ENCODE measurements around the gene IFNGR2. TPM values are rescaled to one million over a fixed set of nuclear protein-coding genes. Genes with fewer than 3 reads are reported as not detected.
A peak's percentile ranks its signal among the peaks of the same experiment; 100 is the strongest.

Gene IFNGR2
- total and polyA plus RNA-seq, 7 donors = 11.7 to 42.9 (median 24.7) TPM

DNA sequence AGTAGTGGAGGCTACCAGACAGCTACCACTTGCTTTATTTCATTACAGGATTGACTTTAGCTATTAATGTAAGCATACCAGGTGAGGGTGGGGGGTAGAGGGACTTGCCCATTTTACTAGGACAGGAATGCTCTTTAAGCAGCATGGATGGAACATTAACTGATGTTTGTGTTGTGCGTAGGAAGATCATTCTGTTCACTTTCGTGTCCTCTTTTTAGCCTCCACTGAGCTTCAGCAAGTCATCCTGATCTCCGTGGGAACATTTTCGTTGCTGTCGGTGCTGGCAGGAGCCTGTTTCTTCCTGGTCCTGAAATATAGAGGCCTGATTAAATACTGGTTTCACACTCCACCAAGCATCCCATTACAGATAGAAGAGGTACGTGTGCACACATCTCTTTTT lies 29.3 kb downstream of the IFNGR2 start:
- peaks cover 5 to 97% of the 10 kb centered on the region in 2 donors for H3K36me3 ChIP-seq (ENCODE audit: insufficient read depth in 1 of 2, low read depth in 1 of 2)
- ATAC-seq = no peak

GRCh38 chr21:33433001-33433400 lies 29.8 kb downstream of the IFNGR2 start:
- no peak overlapping the region for H3K4me3 ChIP-seq
- DNase-seq (no peak), ATAC-seq (no peak)
- no peak overlapping the region for H3K27ac ChIP-seq
- peaks cover 5 to 97% of the 10 kb centered on the region in 2 donors for H3K36me3 ChIP-seq (ENCODE audit: insufficient read depth in 1 of 2, low read depth in 1 of 2)
- WGBS, 3 donors = 92 to 93% (median 93%) methylated on average over 8 of the region's 8 CpGs
- peaks cover 12% of the 10 kb centered on the region for H3K4me1 ChIP-seq
- TF ChIP-seq, protein P1, sequence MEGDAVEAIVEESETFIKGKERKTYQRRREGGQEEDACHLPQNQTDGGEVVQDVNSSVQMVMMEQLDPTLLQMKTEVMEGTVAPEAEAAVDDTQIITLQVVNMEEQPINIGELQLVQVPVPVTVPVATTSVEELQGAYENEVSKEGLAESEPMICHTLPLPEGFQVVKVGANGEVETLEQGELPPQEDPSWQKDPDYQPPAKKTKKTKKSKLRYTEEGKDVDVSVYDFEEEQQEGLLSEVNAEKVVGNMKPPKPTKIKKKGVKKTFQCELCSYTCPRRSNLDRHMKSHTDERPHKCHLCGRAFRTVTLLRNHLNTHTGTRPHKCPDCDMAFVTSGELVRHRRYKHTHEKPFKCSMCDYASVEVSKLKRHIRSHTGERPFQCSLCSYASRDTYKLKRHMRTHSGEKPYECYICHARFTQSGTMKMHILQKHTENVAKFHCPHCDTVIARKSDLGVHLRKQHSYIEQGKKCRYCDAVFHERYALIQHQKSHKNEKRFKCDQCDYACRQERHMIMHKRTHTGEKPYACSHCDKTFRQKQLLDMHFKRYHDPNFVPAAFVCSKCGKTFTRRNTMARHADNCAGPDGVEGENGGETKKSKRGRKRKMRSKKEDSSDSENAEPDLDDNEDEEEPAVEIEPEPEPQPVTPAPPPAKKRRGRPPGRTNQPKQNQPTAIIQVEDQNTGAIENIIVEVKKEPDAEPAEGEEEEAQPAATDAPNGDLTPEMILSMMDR (IDR thresholded peaks at IDR 0.05) = no peak
- H3K9me3 ChIP-seq = no peaks in the 10 kb centered on the region
- H3K27me3 ChIP-seq (ENCODE audit: insufficient read depth in 3 of 3, low read length in 2 of 3) = no peaks in the 10 kb centered on the region
- intact Hi-C loops (cut with DNase I) = no loop called here

More for the DNA sequence above, 29.3 kb downstream of the IFNGR2 start:
- Histone ChIP-seq H3K9me3 (no peaks in the 10 kb centered on the region), H3K27ac (no peak overlapping the region), H3K27me3 (ENCODE audit: insufficient read depth in 3 of 3, low read length in 2 of 3) (no peaks in the 10 kb centered on the region), H3K4me1 (peaks cover 12% of the 10 kb centered on the region), H3K4me3 (no peak overlapping the region)
- intact Hi-C loops (cut with DNase I) = no loop called here
- TF ChIP-seq, protein P1 (IDR thresholded peaks at IDR 0.05) = no peak
- DNase-seq = no peak
- WGBS, 3 donors = 90 to 95% (median 91%) methylated on average over 6 of the region's 6 CpGs

DNA sequence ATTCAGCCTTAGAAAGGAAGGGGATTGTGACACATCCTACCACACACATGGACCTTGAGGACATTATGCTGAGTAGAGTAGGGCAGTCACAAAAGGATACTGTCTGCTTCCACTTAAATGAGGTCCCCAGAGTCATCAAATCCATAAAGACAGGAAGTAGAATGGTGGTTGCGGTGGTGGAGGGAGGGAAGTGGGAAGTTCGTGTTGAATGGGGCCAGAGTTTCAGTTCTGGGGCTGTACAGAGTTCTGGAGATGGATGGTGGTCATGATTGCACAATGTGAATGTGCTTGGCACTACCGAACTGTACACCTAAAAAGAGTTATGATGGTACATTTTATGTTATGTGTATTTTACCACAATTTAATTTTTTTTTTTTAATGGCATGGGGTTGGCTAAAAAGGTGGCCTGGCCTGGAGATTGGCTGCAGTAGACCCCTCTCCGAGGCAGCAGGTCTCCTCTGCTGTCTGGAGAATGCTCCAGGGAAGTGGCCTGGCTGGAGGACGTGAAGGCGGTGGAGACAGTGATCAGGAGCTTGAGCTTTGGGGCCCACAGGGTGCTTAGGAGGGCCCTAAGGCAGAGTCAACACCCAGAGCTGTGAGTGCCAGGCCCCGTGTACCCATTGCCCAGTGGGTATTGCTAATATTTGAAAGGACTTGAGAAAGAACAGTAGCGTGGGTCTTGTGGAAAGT lies 30.4 kb downstream of the IFNGR2 start:
- peaks cover 5 to 97% of the 10 kb centered on the region in 2 donors for H3K36me3 ChIP-seq (ENCODE audit: insufficient read depth in 1 of 2, low read depth in 1 of 2)
- no peaks in the 10 kb centered on the region for H3K27me3 ChIP-seq (ENCODE audit: insufficient read depth in 3 of 3, low read length in 2 of 3)
- no peak for ATAC-seq
- no peak overlapping the region for H3K4me3 ChIP-seq
- peak overlapping the region; percentile 79 for H3K27ac ChIP-seq
- intact Hi-C loops (cut with DNase I) = no loop called here
- no peak for DNase-seq
- TF ChIP-seq, protein P1 (IDR thresholded peaks at IDR 0.05) = no peak
- WGBS, 3 donors = 83 to 86% (median 85%) methylated on average over 8 of the region's 8 CpGs
- H3K9me3 ChIP-seq = no peaks in the 10 kb centered on the region
- peaks cover 12% of the 10 kb centered on the region for H3K4me1 ChIP-seq

DNA sequence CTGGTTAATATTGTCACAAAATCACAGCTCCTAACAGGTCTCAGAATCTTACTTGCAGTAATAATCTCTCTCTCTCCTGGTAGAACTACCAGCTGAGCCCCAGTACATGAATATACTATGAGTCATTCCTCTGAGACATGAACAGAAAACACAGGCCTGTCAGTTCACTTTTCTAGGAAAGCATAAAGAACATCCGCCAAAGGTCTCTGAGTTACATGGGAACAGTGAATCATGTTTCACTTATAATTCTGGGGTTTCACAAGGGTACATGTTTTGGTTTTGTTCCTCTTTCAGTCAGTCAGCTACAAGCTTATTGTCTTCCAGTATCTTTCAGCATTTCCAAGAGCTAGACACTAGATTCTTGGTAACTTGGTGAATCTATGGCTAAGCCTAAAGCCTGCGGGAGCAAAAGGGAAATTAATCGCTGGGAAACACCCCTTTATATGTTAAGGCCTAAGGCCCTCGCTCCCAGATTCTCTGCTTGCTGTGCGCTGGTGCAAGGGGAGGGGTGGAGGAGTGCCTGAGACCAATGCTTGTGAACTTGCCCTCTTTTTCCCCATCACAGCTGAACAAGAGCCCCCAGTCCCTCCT lies 31.7 kb downstream of the IFNGR2 start:
- ATAC-seq (peak; percentile 89 to 97 (median 96)), DNase-seq (no peak)
- TF ChIP-seq, protein P1 (IDR thresholded peaks at IDR 0.05) = no peak
- peaks cover 12% of the 10 kb centered on the region for H3K4me1 ChIP-seq
- H3K4me3 ChIP-seq = no peak overlapping the region
- H3K36me3 ChIP-seq (ENCODE audit: insufficient read depth in 1 of 2, low read depth in 1 of 2) = peaks cover 5 to 92% of the 10 kb centered on the region in 2 donors
- H3K27ac ChIP-seq = peak overlapping the region; percentile 79
- no peaks in the 10 kb centered on the region for H3K27me3 ChIP-seq (ENCODE audit: insufficient read depth in 3 of 3, low read length in 2 of 3)
- intact Hi-C loops (cut with DNase I) = no loop called here
- 63 to 76% (median 65%) methylated on average over 5 of the region's 5 CpGs for WGBS, 3 donors
- no peaks in the 10 kb centered on the region for H3K9me3 ChIP-seq

Measured in psoas muscle (tissue), 8 donors.